CD14-positive monocyte (primary cell): ENCODE measurements around the gene TSEN54. TPM values are rescaled to one million over a fixed set of nuclear protein-coding genes. Genes with fewer than 3 reads are reported as not detected.

ENCODE experiments used
- DNase-seq, 3 donors: peaks; one replicate each; pipeline ENCODE4 v3.0.0-alpha.2; 2011 to 2022
- H2AFZ ChIP-seq: 2 replicates; pipeline ENCODE4 v1.6.0; 2012; ENCODE audit warnings: mild to moderate bottlenecking, low read depth, low read length, inconsistent platforms; ENCODE audit not compliant: insufficient read depth, poor library complexity, severe bottlenecking
- H3K27ac ChIP-seq, 2 donors: 1 replicate in 1 of 2; 2 replicates in 1 of 2; pipeline ENCODE4 v1.5.1; 2012 to 2013; ENCODE audit warnings: low read length in 2 of 2, control low read depth in 1 of 2, inconsistent platforms in 1 of 2, low read depth in 1 of 2, mild to moderate bottlenecking in 1 of 2
- H3K27me3 ChIP-seq, 2 donors: one replicate each; pipeline versions ENCODE4 v1.6.0 to v1.6.1; 2011 to 2013; ENCODE audit warnings: low read length in 2 of 2; ENCODE audit not compliant: control insufficient read depth in 2 of 2, insufficient read depth in 2 of 2
- H3K36me3 ChIP-seq, 2 donors: replicated peaks in 1 of 2; 1 replicate in 1 of 2; 2 replicates in 1 of 2; pipeline versions ENCODE4 v1.5.1 to v1.6.1; 2012 to 2013; ENCODE audit warnings: low read length in 2 of 2, control low read depth in 1 of 2, inconsistent platforms in 1 of 2, mild to moderate bottlenecking in 1 of 2; ENCODE audit not compliant: insufficient read depth in 2 of 2, control insufficient read depth in 1 of 2
- H3K4me1 ChIP-seq, 2 donors: 1 replicate in 1 of 2; 2 replicates in 1 of 2; pipeline versions ENCODE4 v1.5.1 to v1.6.1; 2012 to 2013; ENCODE audit warnings: low read length in 2 of 2, control low read depth in 1 of 2, inconsistent platforms in 1 of 2, mild to moderate bottlenecking in 1 of 2, moderate library complexity in 1 of 2; ENCODE audit not compliant: insufficient read depth in 2 of 2, control insufficient read depth in 1 of 2
- H3K4me2 ChIP-seq: replicated peaks from 2 replicates; pipeline ENCODE3; 2012; ENCODE audit warnings: low read length, moderate library complexity, mild to moderate bottlenecking; ENCODE audit not compliant: poor library complexity, severe bottlenecking; ENCODE audit errors: extremely low read depth
- H3K4me3 ChIP-seq, 3 experiments: fragments of 200-600 bp in 1 of 3; sonication (generic) in 1 of 3; replicated peaks in 1 of 3; 1 replicate in 2 of 3; 2 replicates in 1 of 3; pipeline ENCODE4 v1.5.1; 2011 to 2013; ENCODE audit warnings: low read length in 3 of 3, mild to moderate bottlenecking in 3 of 3, control low read depth in 2 of 3, low read depth in 2 of 3, inconsistent platforms in 1 of 3, moderate library complexity in 1 of 3
- H3K79me2 ChIP-seq: 2 replicates; pipeline ENCODE4 v1.6.0; 2012; ENCODE audit warnings: mild to moderate bottlenecking, control low read depth, inconsistent platforms, low read length, moderate library complexity; ENCODE audit not compliant: insufficient read depth
- H3K9ac ChIP-seq: 2 replicates; pipeline ENCODE4 v1.6.0; 2017; ENCODE audit warnings: low read length, mild to moderate bottlenecking; ENCODE audit not compliant: insufficient read depth, poor library complexity, severe bottlenecking
- H3K9me3 ChIP-seq, 2 donors: replicated peaks in 1 of 2; 1 replicate in 1 of 2; 2 replicates in 1 of 2; pipeline versions ENCODE4 v1.5.1 to v1.6.1; 2012 to 2013; ENCODE audit warnings: low read length in 2 of 2, control low read depth in 1 of 2; ENCODE audit not compliant: control insufficient read depth in 1 of 2, insufficient read depth in 1 of 2
- H4K20me1 ChIP-seq: 2 replicates; pipeline ENCODE4 v1.6.0; 2012; ENCODE audit warnings: mild to moderate bottlenecking, low read length, control low read depth, moderate library complexity; ENCODE audit not compliant: insufficient read depth
- H3K27ac Mint-ChIP-seq, 7 donors: one replicate each; pipeline ENCODE4 v1.8.0; 2020; ENCODE audit warnings: mild to moderate bottlenecking in 7 of 7, mixed read lengths in 7 of 7, moderate library complexity in 6 of 7, inconsistent platforms in 2 of 7
- H3K27me3 Mint-ChIP-seq, 3 donors: one replicate each; pipeline ENCODE4 v1.8.0; 2021 to 2022; ENCODE audit warnings: low read depth in 3 of 3, mild to moderate bottlenecking in 3 of 3, mixed read lengths in 3 of 3, moderate library complexity in 3 of 3, inconsistent platforms in 1 of 3
- H3K36me3 Mint-ChIP-seq, 2 donors: one replicate each; pipeline ENCODE4 v1.8.0; 2020; ENCODE audit warnings: mixed read lengths in 2 of 2, inconsistent platforms in 1 of 2, mild to moderate bottlenecking in 1 of 2
- H3K4me1 Mint-ChIP-seq: one replicate; pipeline ENCODE4 v1.8.0; 2020; ENCODE audit warnings: mild to moderate bottlenecking, mixed read lengths
- H3K4me3 Mint-ChIP-seq, 2 donors: one replicate each; pipeline ENCODE4 v1.8.0; 2020; ENCODE audit warnings: mild to moderate bottlenecking in 2 of 2, mixed read lengths in 2 of 2, moderate library complexity in 1 of 2
- H3K9me3 Mint-ChIP-seq, 7 donors: one replicate each; pipeline ENCODE4 v1.8.0; 2020 to 2022; ENCODE audit warnings: mixed read lengths in 7 of 7, mild to moderate bottlenecking in 6 of 7, moderate library complexity in 6 of 7, inconsistent platforms in 2 of 7
- CTCF ChIP-seq: fragments of 200-600 bp; IDR thresholded peaks from one replicate; pipeline ENCODE4 v1.8.0; 2022; ENCODE audit warnings: antibody characterized with exemption, mild to moderate bottlenecking
- WGBS: methylation state at CpG from one replicate; pipeline ENCODE4 v1.1.5; 2013; ENCODE audit warnings: missing lambda C conversion rate; ENCODE audit not compliant: insufficient coverage; 5-methylcytosine and 5-hydroxymethylcytosine counted together
- intact Hi-C, 2 donors: fragments of 100-400 bp; cut with micrococcal nuclease; formaldehyde crosslinking; loops; one replicate each; pipeline versions ENCODE4 v1.15.0 to v1.15.1; 2023
- polyA minus RNA-seq: library from RNA; depleted of rRNA, polyadenylated mRNA; stranded (reverse); fragments of >200 nt; gene quantifications from 2 replicates; pipeline ENCODE4 v1.2.3, GENCODE V29; 2012
- polyA plus RNA-seq, 3 donors: library from polyadenylated mRNA; depleted of rRNA in 1 of 3; unstranded in 2 of 3; stranded (reverse) in 1 of 3; fragments of 300-500 nt in 2 of 3; fragments of >200 nt in 1 of 3; fragmentation: Illumina TruSeq in 2 of 3; gene quantifications; 1 replicate in 2 of 3; 2 replicates in 1 of 3; pipeline ENCODE4 v1.2.3, GENCODE V29; 2012 to 2021
- total RNA-seq, 12 experiments: library from RNA in 1 of 12; stranded (reverse) in 1 of 12; fragments of 120-200 nt in 1 of 12; gene quantifications; one replicate each; pipeline ENCODE4 v1.2.4 and lab custom pipeline; 2013 to 2026; ENCODE audit warnings: mixed read lengths in 6 of 12, inconsistent platforms in 1 of 12

TSEN54 gene
- 10.9 TPM for total RNA-seq (2013)
- polyA plus RNA-seq (10 to 100 TPM; 10.3 to 13.6 (median 11.8) TPM), polyA minus RNA-seq (5.4 and 5.7 TPM in 2 replicates), total RNA-seq (lab: John Stamatoyannopoulos, UW) (0.42 to 3.7 (median 2.6) reads per million in 11 experiments)

GRCh38 chr17:75516255-75516618, at the start of gene TSEN54:
Gene TSEN54, plus strand, starts transcription at chr17:75516528. Its CDS starts 33 bp downstream, at chr17:75516561.
- peak within 1 kb of the TSS; percentile 57 for H3K9ac ChIP-seq
- intact Hi-C loops = loop anchor here (2.0 to 5.0 kb wide), 4 partner anchors 56 to 73 kb away; partner anchors contain the start of genes MYO15B (in 1 of the 2) and TMEM94 (in 1 of the 2)
- peak within 1 kb of the TSS; percentile 63 to 92 (median 82) for H3K4me3 ChIP-seq

GRCh38 chr17:75468291-75468754, 48.0 kb upstream of the TSEN54 start:
- Histone ChIP-seq H3K4me1 (no peaks in the 10 kb centered on the region), H3K4me3 (no peak overlapping the region), H3K9ac (no peak overlapping the region), H3K9me3 (no peaks in the 10 kb centered on the region), H3K27ac (no peak overlapping the region), H4K20me1 (peaks cover 4% of the 10 kb centered on the region), H3K4me2 (no peak overlapping the region), H3K79me2 (peaks cover 32% of the 10 kb centered on the region), H3K36me3 (peaks cover 17 to 29% of the 10 kb centered on the region in 2 donors), H3K27me3 (no peaks in the 10 kb centered on the region), H2AFZ (no peak overlapping the region)
- peaks cover 27 to 42% of the 10 kb centered on the region in 2 donors for H3K36me3 Mint-ChIP-seq
- no peak for DNase-seq
- no peak overlapping the region for H3K27ac Mint-ChIP-seq
- TF ChIP-seq CTCF = no peak
- peaks cover 7% of the 10 kb centered on the region for H3K4me1 Mint-ChIP-seq
- intact Hi-C loops = no loop called here
- 100% methylated on average over 8 of the region's 8 CpGs for WGBS
- no peaks in the 10 kb centered on the region for H3K27me3 Mint-ChIP-seq
- H3K4me3 Mint-ChIP-seq = no peak overlapping the region
- H3K9me3 Mint-ChIP-seq = peaks cover 0 to 2% (median 0%) of the 10 kb centered on the region in 7 donors

More at GRCh38 chr17:75516255-75516618, at the start of gene TSEN54:
- Histone ChIP-seq H3K27me3 (peaks cover 3 to 28% of the 10 kb centered on the region in 2 donors), H3K9me3 (no peaks in the 10 kb centered on the region), H3K4me1 (peaks cover 18 to 38% of the 10 kb centered on the region in 2 donors), H3K36me3 (no peaks in the 10 kb centered on the region), H3K27ac (no peak within 1 kb of the TSS), H3K79me2 (no peaks in the 10 kb centered on the region), H3K4me2 (peak within 1 kb of the TSS; percentile 99), H2AFZ (peak within 1 kb of the TSS; percentile 90), H4K20me1 (no peaks in the 10 kb centered on the region)
- Mint-ChIP-seq H3K9me3 (peaks cover 0 to 3% (median 0%) of the 10 kb centered on the region in 7 donors), H3K27me3 (peaks cover 12 to 38% (median 21%) of the 10 kb centered on the region in 3 donors), H3K4me3 (peak within 1 kb of the TSS; percentile 81 to 87), H3K4me1 (peaks cover 18% of the 10 kb centered on the region), H3K36me3 (peaks cover 11 to 18% of the 10 kb centered on the region in 2 donors), H3K27ac (peak within 1 kb of the TSS in 1 of 7 donors; percentile 11)
- no peak for TF ChIP-seq CTCF
- DNase-seq = peak; percentile 72 to 79 (median 73)
- under 1% methylated on average over 45 of the region's 45 CpGs for WGBS
